Erythroblast (primary cell): ENCODE data around the gene GRIK4.

Source experiments
- GATA1 ChIP-seq: IDR thresholded peaks from 2 replicates; pipeline ENCODE4 v1.6.1; 2011; ENCODE audit warnings: low read depth, mild to moderate bottlenecking, control low read depth, low read length, moderate library complexity
- POLR2A ChIP-seq: IDR thresholded peaks from 2 replicates; pipeline ENCODE4 v1.6.1; 2011; ENCODE audit warnings: mild to moderate bottlenecking, low read length

DNA sequence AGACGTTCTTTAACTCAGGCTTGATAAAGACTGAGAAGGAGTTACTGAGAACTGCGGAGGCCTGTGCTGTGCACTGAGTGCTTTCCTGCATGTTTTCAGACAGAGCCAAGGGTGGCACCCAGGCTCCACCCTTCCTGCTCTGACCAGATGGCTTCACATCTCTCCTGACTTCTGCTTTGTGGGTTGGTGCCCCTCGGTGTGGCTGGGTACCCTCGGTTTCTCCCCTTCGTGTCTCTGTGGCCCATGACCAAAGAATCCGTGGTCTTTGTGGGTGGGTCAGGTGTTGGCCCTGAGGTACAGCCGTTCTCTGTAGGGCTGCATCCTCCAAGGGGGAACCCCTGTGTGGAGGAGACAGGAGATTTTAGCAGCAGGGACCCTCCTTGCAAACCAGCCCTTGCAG, 34.3 kb downstream of the GRIK4 start:
- no peak for TF ChIP-seq POLR2A
- no peak for TF ChIP-seq GATA1
